Breast epithelium (tissue), 3 donors: ENCODE results near the gene TEX22.

Source experiments
- CTCF ChIP-seq, 3 donors: fragments of 450-650 bp; IDR thresholded peaks; one replicate each; pipeline ENCODE4 v1.5.1; 2016 to 2017; ENCODE audit warnings: antibody characterized with exemption in 3 of 3, mild to moderate bottlenecking in 3 of 3, moderate library complexity in 3 of 3
- POLR2A ChIP-seq: fragments of 450-650 bp; IDR thresholded peaks from one replicate; pipeline ENCODE4 v1.6.1; 2016; ENCODE audit warnings: antibody characterized with exemption, mild to moderate bottlenecking, moderate library complexity

GRCh38 chr14:105456736-105457617, 58.6 kb downstream of the TEX22 start:
- TF ChIP-seq CTCF (IDR thresholded peaks at IDR 0.05) (no peak), POLR2A (no peak)
